Astrocyte (in vitro differentiated cells and primary cell): ENCODE results near the gene PSEN1. TPM values are rescaled to one million over a fixed set of nuclear protein-coding genes. Genes with fewer than 3 reads are reported as not detected.

Source experiments
- DNase-seq: peaks from one replicate; pipeline ENCODE4 v3.0.0-alpha.2; 2010; ENCODE audit warnings: low read depth
- FAIRE-seq: peaks from 2 replicates; lab custom pipeline; 2011; peaks lifted over from hg19 to GRCh38; lab: Jason Lieb, UNC
- H2AFZ ChIP-seq: 2 replicates; pipeline ENCODE4 v1.6.0; 2012; ENCODE audit warnings: low read depth, low read length, inconsistent platforms
- H3K27ac ChIP-seq: 2 replicates; pipeline ENCODE4 v1.5.1; 2011; ENCODE audit warnings: low read depth, low read length, inconsistent platforms
- H3K27me3 ChIP-seq: 2 replicates; pipeline ENCODE4 v1.6.0; 2011; ENCODE audit warnings: low read length, inconsistent platforms; ENCODE audit not compliant: insufficient read depth
- H3K36me3 ChIP-seq: 2 replicates; pipeline ENCODE4 v1.5.1; 2011; ENCODE audit warnings: low read length, inconsistent platforms; ENCODE audit not compliant: insufficient read depth
- H3K4me1 ChIP-seq: 2 replicates; pipeline ENCODE4 v1.5.1; 2011; ENCODE audit warnings: low read length, inconsistent platforms; ENCODE audit not compliant: insufficient read depth
- H3K4me2 ChIP-seq: 2 replicates; pipeline ENCODE4 v1.6.0; 2012; ENCODE audit warnings: low read length, inconsistent platforms
- H3K4me3 ChIP-seq: 2 replicates; pipeline ENCODE4 v1.5.1; 2011; ENCODE audit warnings: low read depth, mild to moderate bottlenecking, low read length, inconsistent platforms; ENCODE audit not compliant: insufficient read depth
- H3K79me2 ChIP-seq: 2 replicates; pipeline ENCODE4 v1.6.0; 2012; ENCODE audit warnings: mild to moderate bottlenecking, low read length, inconsistent platforms; ENCODE audit not compliant: insufficient read depth
- H3K9ac ChIP-seq: 2 replicates; pipeline ENCODE4 v1.6.0; 2012; ENCODE audit warnings: mild to moderate bottlenecking, low read length, inconsistent platforms
- H3K9me3 ChIP-seq: 2 replicates; pipeline ENCODE4 v1.5.1; 2012; ENCODE audit warnings: low read depth, mild to moderate bottlenecking, low read length, inconsistent platforms; ENCODE audit not compliant: insufficient read depth
- H4K20me1 ChIP-seq: 2 replicates; pipeline ENCODE4 v1.6.0; 2012; ENCODE audit warnings: low read length, inconsistent platforms; ENCODE audit not compliant: insufficient read depth
- H3K27ac Mint-ChIP-seq: one replicate; pipeline ENCODE4 v1.8.0; 2021; ENCODE audit warnings: mild to moderate bottlenecking, mixed read lengths; ENCODE audit not compliant: unreplicated experiment
- H3K27me3 Mint-ChIP-seq: one replicate; pipeline ENCODE4 v1.8.0; 2021; ENCODE audit warnings: low read depth, mixed read lengths; ENCODE audit not compliant: unreplicated experiment
- H3K36me3 Mint-ChIP-seq: one replicate; pipeline ENCODE4 v1.8.0; 2021; ENCODE audit warnings: low read depth, mixed read lengths; ENCODE audit not compliant: unreplicated experiment
- H3K4me1 Mint-ChIP-seq: one replicate; pipeline ENCODE4 v1.8.0; 2021; ENCODE audit warnings: low read depth, mixed read lengths; ENCODE audit not compliant: unreplicated experiment
- H3K4me3 Mint-ChIP-seq: one replicate; pipeline ENCODE4 v1.8.0; 2021; ENCODE audit warnings: mild to moderate bottlenecking, moderate library complexity, mixed read lengths; ENCODE audit not compliant: unreplicated experiment
- H3K9me3 Mint-ChIP-seq: one replicate; pipeline ENCODE4 v1.8.0; 2021; ENCODE audit warnings: mild to moderate bottlenecking, mixed read lengths; ENCODE audit not compliant: unreplicated experiment
- CTCF ChIP-seq: IDR thresholded peaks from 2 replicates; pipeline ENCODE4 v1.5.1; 2011; ENCODE audit warnings: low read depth, mild to moderate bottlenecking, inconsistent platforms, low read length, moderate library complexity; ENCODE audit not compliant: insufficient read depth
- EZH2 ChIP-seq: IDR thresholded peaks from 2 replicates; pipeline ENCODE4 v1.6.1; 2012; ENCODE audit warnings: mild to moderate bottlenecking, low read length, inconsistent platforms; ENCODE audit not compliant: insufficient read depth
- total RNA-seq: library from RNA; stranded (reverse); gene quantifications from 2 replicates; pipeline ENCODE4 v1.2.1, GENCODE V29; 2021

The PSEN1 gene
- total RNA-seq, 1 donor from 2014 or later = 89.5 TPM

- H3K36me3 ChIP-seq = no peaks in the 10 kb centered on the region
- peaks cover 26% of the 10 kb centered on the region for H3K4me1 ChIP-seq
- H3K9ac ChIP-seq = peak overlapping the region; percentile 57
- no peak overlapping the region for H3K27ac Mint-ChIP-seq
- H3K36me3 Mint-ChIP-seq = no peaks in the 10 kb centered on the region
- peak overlapping the region; percentile 51 for H2AFZ ChIP-seq
- peak overlapping the region; percentile 84 for H3K4me2 ChIP-seq
- TF ChIP-seq CTCF (no peak), EZH2 (peak; percentile 55)
- peaks cover 24% of the 10 kb centered on the region for H3K27me3 Mint-ChIP-seq
- H3K4me3 Mint-ChIP-seq = peak overlapping the region; percentile 78
- FAIRE-seq (no peak), DNase-seq (no peak)
- H3K9me3 ChIP-seq = no peaks in the 10 kb centered on the region
- H4K20me1 ChIP-seq = peaks cover 10% of the 10 kb centered on the region
- H3K27ac ChIP-seq = no peak overlapping the region
- no peaks in the 10 kb centered on the region for H3K9me3 Mint-ChIP-seq
- H3K27me3 ChIP-seq = peaks cover 54% of the 10 kb centered on the region
- H3K79me2 ChIP-seq = no peaks in the 10 kb centered on the region
- H3K4me1 Mint-ChIP-seq = peaks cover 53% of the 10 kb centered on the region
- peak overlapping the region; percentile 56 for H3K4me3 ChIP-seq
Observed at GRCh38 chr14:73237786-73238423, 101.6 kb downstream of the PSEN1 start.

- peaks cover 3% of the 10 kb centered on the region for H3K36me3 Mint-ChIP-seq
- Histone ChIP-seq H3K9ac (peak overlapping the region; percentile 57), H3K4me2 (peak overlapping the region; percentile 84), H3K4me1 (peaks cover 26% of the 10 kb centered on the region), H3K36me3 (no peaks in the 10 kb centered on the region), H3K27me3 (peaks cover 52% of the 10 kb centered on the region), H4K20me1 (peaks cover 10% of the 10 kb centered on the region), H3K9me3 (no peaks in the 10 kb centered on the region), H3K79me2 (no peaks in the 10 kb centered on the region), H3K27ac (no peak overlapping the region), H3K4me3 (peak overlapping the region; percentile 56), H2AFZ (peak overlapping the region; percentile 51)
- peak overlapping the region; percentile 78 for H3K4me3 Mint-ChIP-seq
- no peak for TF ChIP-seq EZH2
- peaks cover 22% of the 10 kb centered on the region for H3K27me3 Mint-ChIP-seq
- FAIRE-seq = peak; percentile 54
- DNase-seq = peak; percentile 84
- H3K27ac Mint-ChIP-seq = no peak overlapping the region
- peaks cover 47% of the 10 kb centered on the region for H3K4me1 Mint-ChIP-seq
- H3K9me3 Mint-ChIP-seq = no peaks in the 10 kb centered on the region
Observed at GRCh38 chr14:73238424-73238852, 102.1 kb downstream of the PSEN1 start.

GRCh38 chr14:73238941-73239340, 102.6 kb downstream of the PSEN1 start:
- Histone ChIP-seq H3K4me2 (peak overlapping the region; percentile 84), H3K79me2 (no peaks in the 10 kb centered on the region), H3K27ac (no peak overlapping the region), H3K36me3 (no peaks in the 10 kb centered on the region), H3K9me3 (peaks cover 3% of the 10 kb centered on the region), H3K27me3 (peaks cover 52% of the 10 kb centered on the region), H3K9ac (no peak overlapping the region), H4K20me1 (peaks cover 10% of the 10 kb centered on the region), H2AFZ (no peak overlapping the region), H3K4me1 (peaks cover 26% of the 10 kb centered on the region), H3K4me3 (peak overlapping the region; percentile 56)
- no peak for TF ChIP-seq CTCF
- no peak for TF ChIP-seq EZH2
- Mint-ChIP-seq H3K36me3 (peaks cover 6% of the 10 kb centered on the region), H3K9me3 (no peaks in the 10 kb centered on the region), H3K4me1 (peaks cover 45% of the 10 kb centered on the region), H3K4me3 (peak overlapping the region; percentile 78), H3K27me3 (peaks cover 21% of the 10 kb centered on the region), H3K27ac (no peak overlapping the region)
- no peak for FAIRE-seq
- no peak for DNase-seq
